Measurements from ENCODE around the gene ANKS1B.

ANKS1B gene

DNA sequence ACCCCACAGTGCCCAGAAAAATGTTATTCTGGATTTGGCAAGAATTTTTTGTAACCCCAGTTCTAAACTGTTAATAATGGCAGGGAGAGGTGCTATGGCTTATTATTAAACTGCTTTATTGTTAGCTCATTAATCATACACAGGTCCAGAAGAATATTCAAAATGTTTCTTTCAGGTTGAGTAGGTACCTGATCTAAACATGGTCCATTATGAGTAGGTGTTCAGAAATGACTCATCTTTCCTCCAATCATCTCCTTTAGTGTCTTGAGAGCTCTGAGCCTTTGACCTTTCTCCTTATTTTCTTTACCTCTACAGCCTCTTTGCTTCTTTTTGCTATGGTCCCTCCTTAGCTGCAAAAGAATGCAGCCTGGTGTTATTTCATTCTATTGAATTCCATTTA lies 548.2 kb downstream of the ANKS1B start:
- no peak for DNase-seq

DNA sequence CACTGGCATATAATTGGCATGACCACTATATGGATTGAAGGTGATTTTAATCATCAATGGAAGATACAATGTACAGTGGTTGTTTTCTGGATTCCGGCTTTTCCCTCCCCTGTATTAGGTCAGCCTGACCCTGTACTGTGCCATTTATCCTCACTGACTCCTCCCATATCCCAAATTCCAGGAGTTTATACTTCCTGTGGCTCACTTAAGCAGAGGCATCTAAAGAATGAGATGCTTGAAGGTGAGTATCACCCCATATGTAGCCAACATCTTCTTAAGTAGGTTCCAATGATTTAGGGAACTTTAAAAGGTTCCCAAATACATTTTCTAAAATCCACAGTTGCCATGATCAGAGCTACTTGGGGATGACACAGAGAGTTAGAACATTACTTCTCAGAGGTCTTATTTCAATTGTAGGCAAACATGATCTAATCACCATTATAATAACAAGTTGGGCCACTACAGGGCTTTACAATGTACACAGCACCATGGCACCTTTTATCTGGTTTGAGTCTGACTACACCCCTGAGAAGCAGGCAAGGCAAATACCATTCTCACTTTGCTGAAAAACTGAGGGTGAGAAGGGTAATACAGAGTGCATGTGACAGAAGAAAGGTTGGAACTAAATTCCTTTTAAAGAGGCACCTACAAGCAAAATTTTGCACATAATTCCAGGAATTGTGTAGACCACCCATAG lies 549.5 kb downstream of the ANKS1B start:
- no peak for DNase-seq

GRCh38 chr12:99433155-99433554 lies 551.6 kb downstream of the ANKS1B start:
- DNase-seq = no peak

- DNase-seq = no peak
Measured at GRCh38 chr12:99431203-99431602, 553.5 kb downstream of the ANKS1B start.

GRCh38 chr12:99427104-99427503 lies 557.6 kb downstream of the ANKS1B start:
- DNase-seq = no peak

- no peak for DNase-seq
Measured at GRCh38 chr12:99418379-99418778, 566.4 kb downstream of the ANKS1B start.

DNA sequence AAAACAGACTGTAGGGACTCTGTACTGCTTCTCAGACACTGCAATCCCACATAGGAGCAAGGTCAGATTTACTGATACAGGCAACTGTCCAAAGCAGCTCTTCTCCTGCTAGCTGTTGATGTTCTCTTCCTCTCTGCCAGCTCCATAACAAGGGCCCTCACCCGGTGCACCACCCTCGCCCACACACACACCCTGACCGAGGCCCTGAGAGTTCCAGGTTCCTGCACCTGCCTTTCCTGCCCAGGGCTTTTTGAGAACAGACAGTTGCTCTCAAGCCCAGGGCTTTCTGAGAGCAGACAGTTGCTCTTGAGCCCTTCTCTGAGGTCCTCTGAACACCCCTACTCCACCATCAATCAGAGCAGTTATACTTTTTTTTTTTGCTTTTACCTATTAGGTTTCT lies 571.0 kb downstream of the ANKS1B start:
- DNase-seq = no peak

- DNase-seq = no peak
Measured at GRCh38 chr12:99393763-99394162, 591.0 kb downstream of the ANKS1B start.

- DNase-seq = no peak
Measured at GRCh38 chr12:99392091-99392850, 592.5 kb downstream of the ANKS1B start.

DNA sequence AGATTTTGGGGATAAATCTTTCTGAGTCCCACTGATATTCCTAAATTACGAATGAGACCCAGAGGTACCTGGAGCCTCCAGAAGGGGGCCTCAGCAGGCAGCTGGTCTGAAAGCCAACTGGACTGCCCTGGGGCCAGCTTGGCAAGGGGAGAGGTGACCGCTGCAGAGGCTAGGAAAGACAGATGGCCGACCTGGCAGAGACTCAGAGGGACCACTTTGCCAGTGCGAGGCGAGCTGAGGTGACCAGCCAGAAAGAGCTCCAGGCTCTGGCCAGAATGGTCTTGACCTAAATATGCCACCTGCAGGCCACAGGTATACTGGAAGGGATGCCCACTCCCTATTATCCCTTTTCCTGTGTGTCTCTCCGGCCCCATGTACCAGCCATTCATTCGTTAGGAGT lies 594.0 kb downstream of the ANKS1B start:
- DNase-seq = no peak

- no peak for DNase-seq
Measured at GRCh38 chr12:99389751-99390150, 595.0 kb downstream of the ANKS1B start.

DNA sequence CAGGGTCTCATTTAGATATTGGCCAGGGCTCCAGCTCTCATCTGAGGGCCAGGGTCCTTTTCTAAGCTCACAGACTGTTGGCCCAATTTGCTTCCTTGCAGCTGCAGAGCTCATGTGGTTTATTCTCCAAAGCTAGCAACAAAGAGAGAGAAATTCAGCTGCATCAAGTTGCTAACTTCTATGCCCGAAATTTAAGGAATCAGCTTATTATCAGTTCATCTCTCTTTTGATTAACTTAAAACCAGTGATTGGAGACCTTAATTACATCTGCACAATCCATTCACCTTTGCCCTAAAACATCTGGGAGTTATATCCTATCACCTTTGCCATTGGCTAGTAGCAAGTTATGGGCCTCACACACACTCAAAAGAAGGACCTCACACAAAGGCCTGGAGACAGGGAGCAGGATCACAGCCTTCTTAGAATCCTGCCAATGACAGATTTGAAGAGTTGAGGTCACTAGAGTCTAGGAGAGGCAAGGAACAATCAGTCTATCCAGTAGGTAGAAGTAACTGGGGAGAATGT lies 596.0 kb downstream of the ANKS1B start:
- no peak for DNase-seq

- DNase-seq = no peak
Measured at GRCh38 chr12:99387661-99388060, 597.1 kb downstream of the ANKS1B start.

GRCh38 chr12:99386907-99387306 lies 597.8 kb downstream of the ANKS1B start:
- no peak for DNase-seq

- no peak for DNase-seq
Measured at GRCh38 chr12:99383258-99383657, 601.5 kb downstream of the ANKS1B start.

- no peak for DNase-seq
Measured at GRCh38 chr12:99381992-99382391, 602.7 kb downstream of the ANKS1B start.

- DNase-seq = no peak
Measured at GRCh38 chr12:99380701-99381100, 604.0 kb downstream of the ANKS1B start.

DNA sequence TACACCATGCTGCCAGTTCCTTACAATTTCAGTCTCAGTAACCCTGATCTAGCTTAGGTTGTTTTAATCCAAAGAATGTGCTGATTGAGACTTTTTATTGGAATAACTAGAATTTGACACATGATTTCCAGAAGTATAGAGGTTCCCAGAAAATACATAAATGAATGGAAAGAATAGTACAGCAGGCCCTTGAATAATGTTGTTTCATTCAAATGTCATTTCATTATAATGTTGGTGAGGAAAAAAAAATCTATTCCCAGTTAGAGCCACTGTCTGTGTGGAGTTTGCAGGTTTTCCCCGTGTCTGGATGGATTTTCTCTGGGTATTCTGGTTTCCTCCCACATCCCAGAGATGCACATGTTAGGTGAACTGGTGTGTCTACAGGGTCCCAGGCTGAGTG lies 610.7 kb downstream of the ANKS1B start:
- DNase-seq = no peak

GRCh38 chr12:99372257-99372920 lies 612.3 kb downstream of the ANKS1B start:
- no peak for DNase-seq

DNA sequence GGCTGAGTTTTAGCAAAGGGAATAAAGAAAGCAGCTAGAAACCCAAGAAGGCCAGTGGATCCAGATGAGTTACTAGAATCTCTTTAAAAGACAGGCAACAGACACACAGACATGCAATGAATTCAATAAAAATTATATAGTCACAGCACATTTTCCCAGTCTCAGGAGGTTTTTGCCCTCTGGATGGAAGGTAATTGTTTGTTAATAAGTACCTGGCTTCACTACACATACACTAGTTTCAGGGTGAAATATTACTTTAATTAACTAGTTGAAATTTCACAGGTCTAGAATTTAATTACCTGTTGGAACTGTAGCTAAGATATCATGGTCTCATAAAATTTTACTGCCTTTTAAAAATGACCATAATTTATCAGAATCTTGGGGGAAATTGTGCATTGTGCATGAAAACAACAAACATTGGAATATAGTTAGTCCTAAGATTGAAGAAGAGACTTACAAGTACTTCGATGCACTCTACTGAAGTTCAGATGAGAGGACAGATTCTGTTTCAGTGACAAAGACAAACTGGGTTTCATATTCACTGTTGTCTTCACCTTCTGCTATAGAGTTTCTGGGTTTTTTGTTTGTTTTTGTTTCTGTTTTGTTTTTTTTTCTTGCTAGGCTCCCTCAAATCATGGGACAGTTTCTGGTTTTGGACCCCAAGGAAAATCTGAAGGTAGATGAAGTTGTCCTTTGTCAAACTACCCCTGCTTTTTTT lies 614.2 kb downstream of the ANKS1B start:
- no peak for DNase-seq

DNA sequence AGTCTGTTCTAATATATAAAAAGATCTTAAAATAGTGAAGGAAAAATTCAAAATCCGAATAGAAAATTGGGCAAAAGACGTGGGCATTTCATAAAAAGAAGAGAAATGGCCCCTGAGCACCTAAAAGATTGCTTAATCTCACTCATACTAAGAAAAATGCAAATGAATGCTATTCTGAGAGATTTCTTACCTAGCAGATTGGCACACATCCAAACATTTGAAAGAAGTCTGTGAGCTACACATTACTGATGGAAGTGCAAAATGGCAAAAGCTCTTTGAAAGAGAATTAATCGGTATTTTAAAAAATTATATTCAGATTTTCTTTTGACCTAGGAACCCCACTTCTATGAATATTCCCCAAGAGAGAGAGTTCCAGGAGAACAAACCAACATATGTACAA lies 617.6 kb downstream of the ANKS1B start:
- no peak for DNase-seq

DNA sequence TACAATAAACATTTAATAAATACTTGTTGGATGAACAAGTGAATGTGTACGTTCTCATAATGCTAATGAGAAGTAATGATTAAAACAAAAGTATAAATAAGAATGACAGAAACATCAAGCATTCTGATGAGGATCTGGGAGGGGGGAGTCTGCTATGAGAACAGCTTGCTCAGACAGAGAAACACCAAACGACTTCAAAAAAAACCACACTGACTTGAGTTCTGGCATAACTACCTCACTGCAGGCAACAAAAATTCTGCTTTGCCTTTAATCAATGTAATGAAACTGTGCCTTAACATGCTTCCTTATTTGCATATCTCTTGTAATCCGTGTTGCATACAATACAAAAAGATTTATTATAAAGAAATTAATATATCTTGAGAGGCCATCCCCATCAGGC lies 632.5 kb downstream of the ANKS1B start:
- no peak for DNase-seq

DNA sequence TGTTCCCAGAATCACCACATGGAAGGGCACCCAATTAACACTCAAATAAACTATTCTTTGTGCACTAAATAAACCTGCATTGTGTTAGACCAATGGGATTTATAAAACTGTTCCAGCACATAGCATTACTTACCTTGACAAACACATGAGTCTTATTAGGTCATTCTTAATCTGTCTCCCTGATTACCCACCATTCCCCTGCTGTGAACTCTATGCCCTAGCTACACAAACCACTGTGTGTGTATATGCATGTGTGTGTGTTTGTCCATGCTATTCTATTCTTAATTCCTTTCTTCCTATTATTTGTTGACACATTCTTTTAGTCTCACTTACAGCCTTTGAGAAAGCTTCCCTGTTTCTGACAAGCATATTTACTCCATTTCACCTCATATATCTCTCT lies 640.8 kb downstream of the ANKS1B start:
- DNase-seq = no peak
